Smooth muscle cell (in vitro differentiated cells): Measurements from ENCODE around the gene GPRIN3. TPM values are rescaled to one million over a fixed set of nuclear protein-coding genes. Genes with fewer than 3 reads are reported as not detected.

ENCODE experiments used
- DNase-seq: peaks from one replicate; lab custom pipeline; 2025; ENCODE audit not compliant: unreplicated experiment; lab: John Stamatoyannopoulos, UW
- H2AFZ ChIP-seq: fragments of 200-600 bp; sonication (generic); 2 replicates; pipeline ENCODE4 v1.6.0; 2016; ENCODE audit warnings: antibody characterized with exemption, low read depth, mild to moderate bottlenecking
- H3F3A ChIP-seq: fragments of 200-600 bp; sonication (generic); 2 replicates; pipeline ENCODE4 v1.6.0; 2017; ENCODE audit warnings: antibody characterized with exemption, low read depth
- H3K27ac ChIP-seq: fragments of 200-600 bp; sonication (generic); 2 replicates; pipeline ENCODE4 v1.5.1; 2016; ENCODE audit warnings: low read depth, mild to moderate bottlenecking
- H3K27me3 ChIP-seq: fragments of 200-600 bp; sonication (generic); 2 replicates; pipeline ENCODE4 v1.6.1; 2016; ENCODE audit warnings: low read depth, mild to moderate bottlenecking
- H3K36me3 ChIP-seq: fragments of 200-600 bp; sonication (generic); 2 replicates; pipeline ENCODE4 v1.5.1; 2016; ENCODE audit warnings: low read depth
- H3K4me1 ChIP-seq: fragments of 200-600 bp; sonication (generic); 2 replicates; pipeline ENCODE4 v1.5.1; 2016; ENCODE audit warnings: low read depth
- H3K4me2 ChIP-seq: fragments of 200-600 bp; sonication (generic); 2 replicates; pipeline ENCODE4 v1.6.0; 2016; ENCODE audit warnings: mild to moderate bottlenecking
- H3K4me3 ChIP-seq: fragments of 200-600 bp; sonication (generic); 2 replicates; pipeline ENCODE4 v1.5.1; 2016; ENCODE audit warnings: mild to moderate bottlenecking
- H3K79me2 ChIP-seq: fragments of 200-600 bp; sonication (generic); 2 replicates; pipeline ENCODE4 v1.6.0; 2016; ENCODE audit warnings: low read depth, mild to moderate bottlenecking
- H3K9ac ChIP-seq: fragments of 200-600 bp; sonication (generic); 2 replicates; pipeline ENCODE4 v1.6.0; 2016; ENCODE audit warnings: low read depth
- H3K9me3 ChIP-seq: fragments of 200-600 bp; sonication (generic); replicated peaks from 2 replicates; pipeline ENCODE4 v1.5.1; 2016; ENCODE audit warnings: low read depth
- H4K20me1 ChIP-seq: fragments of 200-600 bp; sonication (generic); 2 replicates; pipeline ENCODE4 v1.6.0; 2016; ENCODE audit warnings: low read depth
- WGBS: methylation state at CpG from one replicate; pipeline ENCODE4 v1.1.7; 2016; ENCODE audit warnings: low lambda C conversion rate; 5-methylcytosine and 5-hydroxymethylcytosine counted together
- polyA plus RNA-seq: library from polyadenylated mRNA; unstranded; fragments of >200 nt; fragmentation: Nextera tagmentation; extraction: Ambion mirVana; gene quantifications from 2 replicates; pipeline ENCODE4 v1.2.1, GENCODE V29; 2016
- total RNA-seq: library from RNA; depleted of rRNA; stranded (reverse); fragments of >200 nt; gene quantifications from 2 replicates; pipeline ENCODE4 v1.2.3, GENCODE V29; 2014
- TF ChIP-seq, protein P1 (sequence below): fragments of 200-600 bp; sonication (generic); IDR thresholded peaks from 2 replicates; pipeline ENCODE4 v1.5.1; 2017; ENCODE audit warnings: borderline replicate concordance, mild to moderate bottlenecking, antibody characterized with exemption; ENCODE audit not compliant: insufficient read depth, poor library complexity, severe bottlenecking

The GPRIN3 gene
- total and polyA plus RNA-seq, 2 experiments from 2014 or later = 0.47 to 1.8 TPM

DNA sequence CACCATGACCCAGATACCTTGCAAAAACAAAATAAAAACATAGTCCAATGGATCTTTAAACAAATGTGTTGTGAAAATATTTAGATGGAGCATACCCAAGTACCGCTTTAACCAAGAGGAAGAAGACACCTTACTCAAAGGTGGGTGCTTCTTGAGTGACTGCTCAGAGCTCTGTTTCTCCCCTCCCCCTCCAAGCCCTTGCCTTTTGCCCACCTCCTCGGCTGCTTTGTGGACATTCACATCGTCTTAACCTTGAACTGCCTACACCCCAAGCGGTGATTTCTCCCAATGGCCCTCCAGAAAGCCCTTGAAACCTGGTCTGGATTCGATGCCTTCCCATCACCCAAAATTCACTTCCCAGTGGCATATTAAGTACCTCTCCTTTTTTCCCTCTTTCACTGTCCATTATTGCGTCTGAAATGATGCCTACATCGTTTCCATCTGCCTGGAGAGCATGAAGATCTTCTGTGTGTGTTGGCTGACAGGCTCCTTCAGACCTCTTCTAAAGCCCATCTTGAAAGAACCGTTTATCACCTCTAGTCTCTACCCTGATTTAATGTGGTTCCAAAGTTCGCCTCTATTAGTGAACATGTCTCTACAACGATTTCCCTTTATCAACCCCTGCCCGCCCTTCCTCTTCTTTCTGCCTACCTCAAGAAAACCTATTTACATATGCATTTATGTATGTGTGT, 968 bp downstream of the GPRIN3 start:
- WGBS = 71% methylated on average over 11 of the region's 11 CpGs
- Histone ChIP-seq H3K27me3 (peaks cover 5% of the 10 kb centered on the region), H3K36me3 (no peaks in the 10 kb centered on the region), H2AFZ (peak overlapping the region; percentile 91), H3K27ac (no peak overlapping the region), H3F3A (no peaks in the 10 kb centered on the region), H3K4me1 (no peaks in the 10 kb centered on the region), H3K9me3 (no peaks in the 10 kb centered on the region), H3K9ac (no peak overlapping the region), H3K79me2 (no peaks in the 10 kb centered on the region), H3K4me3 (peak overlapping the region; percentile 69), H4K20me1 (no peaks in the 10 kb centered on the region), H3K4me2 (peak overlapping the region; percentile 91)
- TF ChIP-seq, protein P1, sequence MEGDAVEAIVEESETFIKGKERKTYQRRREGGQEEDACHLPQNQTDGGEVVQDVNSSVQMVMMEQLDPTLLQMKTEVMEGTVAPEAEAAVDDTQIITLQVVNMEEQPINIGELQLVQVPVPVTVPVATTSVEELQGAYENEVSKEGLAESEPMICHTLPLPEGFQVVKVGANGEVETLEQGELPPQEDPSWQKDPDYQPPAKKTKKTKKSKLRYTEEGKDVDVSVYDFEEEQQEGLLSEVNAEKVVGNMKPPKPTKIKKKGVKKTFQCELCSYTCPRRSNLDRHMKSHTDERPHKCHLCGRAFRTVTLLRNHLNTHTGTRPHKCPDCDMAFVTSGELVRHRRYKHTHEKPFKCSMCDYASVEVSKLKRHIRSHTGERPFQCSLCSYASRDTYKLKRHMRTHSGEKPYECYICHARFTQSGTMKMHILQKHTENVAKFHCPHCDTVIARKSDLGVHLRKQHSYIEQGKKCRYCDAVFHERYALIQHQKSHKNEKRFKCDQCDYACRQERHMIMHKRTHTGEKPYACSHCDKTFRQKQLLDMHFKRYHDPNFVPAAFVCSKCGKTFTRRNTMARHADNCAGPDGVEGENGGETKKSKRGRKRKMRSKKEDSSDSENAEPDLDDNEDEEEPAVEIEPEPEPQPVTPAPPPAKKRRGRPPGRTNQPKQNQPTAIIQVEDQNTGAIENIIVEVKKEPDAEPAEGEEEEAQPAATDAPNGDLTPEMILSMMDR = no peak
- DNase-seq = no peak

DNA sequence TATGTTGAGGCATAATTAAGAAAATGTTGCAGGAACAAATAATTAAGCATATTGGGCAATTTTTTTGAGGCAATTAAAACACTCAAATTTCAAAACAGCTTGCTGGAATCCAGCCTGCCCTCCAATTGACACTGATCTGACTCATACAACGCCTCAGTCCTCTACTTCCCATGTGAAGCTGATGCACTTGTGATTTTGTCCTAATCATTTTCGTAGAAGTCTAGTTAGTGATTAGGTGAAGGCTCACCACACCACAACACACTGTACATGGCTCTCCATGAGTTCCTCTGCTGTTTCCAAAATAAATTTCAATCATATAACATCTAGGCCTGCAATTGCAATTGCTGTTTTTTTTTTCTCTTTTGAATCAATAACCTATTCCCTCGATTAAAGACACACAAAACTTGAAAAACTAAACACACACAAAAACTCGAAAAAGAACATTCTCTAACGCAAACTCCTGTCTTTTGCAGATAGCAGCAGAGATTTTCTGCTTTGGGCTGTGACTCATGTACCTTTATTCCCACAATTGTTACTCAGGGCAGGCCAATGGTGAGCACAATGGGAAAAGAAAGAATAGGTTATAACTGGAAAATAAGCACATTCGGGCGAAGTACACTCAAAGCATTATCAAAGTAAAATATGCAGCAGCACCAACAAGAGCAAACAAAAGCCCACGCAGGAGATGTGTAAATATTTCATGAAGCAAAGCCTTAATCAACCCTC, 1.7 kb downstream of the GPRIN3 start:
- TF ChIP-seq, protein P1 = no peak
- Histone ChIP-seq H3K27ac (no peak overlapping the region), H3K4me1 (no peaks in the 10 kb centered on the region), H3K4me2 (peak overlapping the region; percentile 91), H3K79me2 (no peaks in the 10 kb centered on the region), H2AFZ (no peak overlapping the region), H3K4me3 (peak overlapping the region; percentile 69), H3K9me3 (no peaks in the 10 kb centered on the region), H3K27me3 (peaks cover 5% of the 10 kb centered on the region), H3F3A (no peaks in the 10 kb centered on the region), H3K9ac (no peak overlapping the region), H3K36me3 (no peaks in the 10 kb centered on the region), H4K20me1 (no peaks in the 10 kb centered on the region)
- no peak for DNase-seq
- WGBS = 65% methylated on average over 8 of the region's 8 CpGs

DNA sequence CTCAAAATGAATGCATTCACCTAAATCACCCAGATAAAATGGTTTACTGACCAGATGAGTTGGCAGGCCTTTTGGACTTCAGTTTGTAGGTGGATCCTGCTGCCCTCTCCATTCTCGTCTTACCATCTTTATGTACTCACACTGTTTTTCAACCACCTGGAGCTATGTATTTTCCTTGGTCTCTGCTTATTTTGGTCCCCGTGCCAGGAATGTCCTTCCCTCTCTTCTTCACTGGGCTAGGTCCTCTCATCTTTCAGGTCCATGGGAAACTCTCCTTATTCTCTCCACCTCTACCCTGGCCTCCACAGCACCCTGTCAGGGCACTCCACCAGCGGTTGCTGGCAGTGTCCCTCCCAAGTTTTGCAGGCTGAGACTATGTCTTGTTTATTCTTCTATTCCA, 2.6 kb downstream of the GPRIN3 start:
- H3K27me3 ChIP-seq = peaks cover 5% of the 10 kb centered on the region
- 87% methylated on average over 3 of the region's 3 CpGs for WGBS
- H3K9ac ChIP-seq = no peak overlapping the region
- H3K9me3 ChIP-seq = no peaks in the 10 kb centered on the region
- H3K79me2 ChIP-seq = no peaks in the 10 kb centered on the region
- no peaks in the 10 kb centered on the region for H3K36me3 ChIP-seq
- H4K20me1 ChIP-seq = no peaks in the 10 kb centered on the region
- no peak overlapping the region for H2AFZ ChIP-seq
- no peaks in the 10 kb centered on the region for H3F3A ChIP-seq
- no peak for DNase-seq
- no peak overlapping the region for H3K4me2 ChIP-seq
- TF ChIP-seq, protein P1 = no peak
- H3K4me1 ChIP-seq = no peaks in the 10 kb centered on the region
- no peak overlapping the region for H3K27ac ChIP-seq
- no peak overlapping the region for H3K4me3 ChIP-seq
